ENCODE data around the gene LRRIQ4.

Gene LRRIQ4

DNA sequence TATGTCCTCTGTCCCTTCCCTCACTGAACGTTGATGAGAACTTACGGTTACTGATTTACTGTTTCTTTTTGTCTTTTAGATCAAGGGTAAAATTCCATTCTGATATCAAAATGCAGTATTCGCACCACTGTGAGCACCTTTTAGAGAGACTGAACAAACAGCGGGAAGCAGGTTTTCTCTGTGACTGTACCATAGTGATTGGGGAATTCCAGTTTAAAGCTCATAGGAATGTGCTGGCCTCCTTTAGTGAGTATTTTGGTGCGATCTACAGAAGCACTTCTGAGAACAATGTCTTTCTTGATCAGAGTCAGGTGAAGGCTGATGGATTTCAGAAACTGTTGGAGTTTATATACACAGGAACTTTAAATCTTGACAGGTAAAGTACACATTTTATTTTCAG lies 38.5 kb upstream of the LRRIQ4 start:
- Histone ChIP-seq H3K36me3 (ENCODE audit: control insufficient read depth in 2 of 2, insufficient read depth in 1 of 2, low read length in 2 of 2) (peaks cover 3 to 48% of the 10 kb centered on the region in 2 experiments), H3K27ac (ENCODE audit: extremely low read depth, low read depth, low read length) (no peak overlapping the region), H3K9me3 (ENCODE audit: control insufficient read depth, insufficient read depth, low read depth, low read length) (no peaks in the 10 kb centered on the region), H3K4me1 (ENCODE audit: control insufficient read depth, insufficient read depth, low read length) (no peaks in the 10 kb centered on the region), H3K4me3 (ENCODE audit: low read depth, low read length) (peak overlapping the region; percentile 93)
- TF ChIP-seq ZNF501 (tag by site-specific recombination; IDR thresholded peaks at IDR 0.05) (no peak), ZNF513 (tag by site-specific recombination; IDR thresholded peaks at IDR 0.05) (no peak), ZNF639 (tag by site-specific recombination; IDR thresholded peaks at IDR 0.05) (no peak), ZNF510 (tag by site-specific recombination; IDR thresholded peaks at IDR 0.05; ENCODE audit: insufficient replicate concordance) (no peak), ZNF140 (tag by site-specific recombination; IDR thresholded peaks at IDR 0.05) (no peak), ZNF664 (tag by site-specific recombination; IDR thresholded peaks at IDR 0.05) (no peak), ZNF10 (tag by site-specific recombination; IDR thresholded peaks at IDR 0.05) (no peak), HOXA7 (CRISPR knock-in tag; IDR thresholded peaks at IDR 0.05; ENCODE audit: borderline replicate concordance) (no peak), ATF2 (tag by site-specific recombination; IDR thresholded peaks at IDR 0.05; ENCODE audit: low read depth) (no peak), ZNF654 (tag by site-specific recombination; IDR thresholded peaks at IDR 0.05; ENCODE audit: low read depth) (no peak), ZNF555 (tag by site-specific recombination; conservative IDR thresholded peaks at IDR 0.05) (no peak)
- TF ChIP-seq, protein P1, sequence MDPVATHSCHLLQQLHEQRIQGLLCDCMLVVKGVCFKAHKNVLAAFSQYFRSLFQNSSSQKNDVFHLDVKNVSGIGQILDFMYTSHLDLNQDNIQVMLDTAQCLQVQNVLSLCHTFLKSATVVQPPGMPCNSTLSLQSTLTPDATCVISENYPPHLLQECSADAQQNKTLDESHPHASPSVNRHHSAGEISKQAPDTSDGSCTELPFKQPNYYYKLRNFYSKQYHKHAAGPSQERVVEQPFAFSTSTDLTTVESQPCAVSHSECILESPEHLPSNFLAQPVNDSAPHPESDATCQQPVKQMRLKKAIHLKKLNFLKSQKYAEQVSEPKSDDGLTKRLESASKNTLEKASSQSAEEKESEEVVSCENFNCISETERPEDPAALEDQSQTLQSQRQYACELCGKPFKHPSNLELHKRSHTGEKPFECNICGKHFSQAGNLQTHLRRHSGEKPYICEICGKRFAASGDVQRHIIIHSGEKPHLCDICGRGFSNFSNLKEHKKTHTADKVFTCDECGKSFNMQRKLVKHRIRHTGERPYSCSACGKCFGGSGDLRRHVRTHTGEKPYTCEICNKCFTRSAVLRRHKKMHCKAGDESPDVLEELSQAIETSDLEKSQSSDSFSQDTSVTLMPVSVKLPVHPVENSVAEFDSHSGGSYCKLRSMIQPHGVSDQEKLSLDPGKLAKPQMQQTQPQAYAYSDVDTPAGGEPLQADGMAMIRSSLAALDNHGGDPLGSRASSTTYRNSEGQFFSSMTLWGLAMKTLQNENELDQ (tag by site-specific recombination; IDR thresholded peaks at IDR 0.05; ENCODE audit: low read depth): no peak
- TF ChIP-seq, protein P2, sequence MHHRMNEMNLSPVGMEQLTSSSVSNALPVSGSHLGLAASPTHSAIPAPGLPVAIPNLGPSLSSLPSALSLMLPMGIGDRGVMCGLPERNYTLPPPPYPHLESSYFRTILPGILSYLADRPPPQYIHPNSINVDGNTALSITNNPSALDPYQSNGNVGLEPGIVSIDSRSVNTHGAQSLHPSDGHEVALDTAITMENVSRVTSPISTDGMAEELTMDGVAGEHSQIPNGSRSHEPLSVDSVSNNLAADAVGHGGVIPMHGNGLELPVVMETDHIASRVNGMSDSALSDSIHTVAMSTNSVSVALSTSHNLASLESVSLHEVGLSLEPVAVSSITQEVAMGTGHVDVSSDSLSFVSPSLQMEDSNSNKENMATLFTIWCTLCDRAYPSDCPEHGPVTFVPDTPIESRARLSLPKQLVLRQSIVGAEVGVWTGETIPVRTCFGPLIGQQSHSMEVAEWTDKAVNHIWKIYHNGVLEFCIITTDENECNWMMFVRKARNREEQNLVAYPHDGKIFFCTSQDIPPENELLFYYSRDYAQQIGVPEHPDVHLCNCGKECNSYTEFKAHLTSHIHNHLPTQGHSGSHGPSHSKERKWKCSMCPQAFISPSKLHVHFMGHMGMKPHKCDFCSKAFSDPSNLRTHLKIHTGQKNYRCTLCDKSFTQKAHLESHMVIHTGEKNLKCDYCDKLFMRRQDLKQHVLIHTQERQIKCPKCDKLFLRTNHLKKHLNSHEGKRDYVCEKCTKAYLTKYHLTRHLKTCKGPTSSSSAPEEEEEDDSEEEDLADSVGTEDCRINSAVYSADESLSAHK (tag by site-specific recombination; IDR thresholded peaks at IDR 0.05): no peak
- TF ChIP-seq, protein P3, sequence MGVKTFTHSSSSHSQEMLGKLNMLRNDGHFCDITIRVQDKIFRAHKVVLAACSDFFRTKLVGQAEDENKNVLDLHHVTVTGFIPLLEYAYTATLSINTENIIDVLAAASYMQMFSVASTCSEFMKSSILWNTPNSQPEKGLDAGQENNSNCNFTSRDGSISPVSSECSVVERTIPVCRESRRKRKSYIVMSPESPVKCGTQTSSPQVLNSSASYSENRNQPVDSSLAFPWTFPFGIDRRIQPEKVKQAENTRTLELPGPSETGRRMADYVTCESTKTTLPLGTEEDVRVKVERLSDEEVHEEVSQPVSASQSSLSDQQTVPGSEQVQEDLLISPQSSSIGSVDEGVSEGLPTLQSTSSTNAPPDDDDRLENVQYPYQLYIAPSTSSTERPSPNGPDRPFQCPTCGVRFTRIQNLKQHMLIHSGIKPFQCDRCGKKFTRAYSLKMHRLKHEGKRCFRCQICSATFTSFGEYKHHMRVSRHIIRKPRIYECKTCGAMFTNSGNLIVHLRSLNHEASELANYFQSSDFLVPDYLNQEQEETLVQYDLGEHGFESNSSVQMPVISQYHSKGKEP (tag by site-specific recombination; IDR thresholded peaks at IDR 0.05): no peak
- TF ChIP-seq, protein P4, sequence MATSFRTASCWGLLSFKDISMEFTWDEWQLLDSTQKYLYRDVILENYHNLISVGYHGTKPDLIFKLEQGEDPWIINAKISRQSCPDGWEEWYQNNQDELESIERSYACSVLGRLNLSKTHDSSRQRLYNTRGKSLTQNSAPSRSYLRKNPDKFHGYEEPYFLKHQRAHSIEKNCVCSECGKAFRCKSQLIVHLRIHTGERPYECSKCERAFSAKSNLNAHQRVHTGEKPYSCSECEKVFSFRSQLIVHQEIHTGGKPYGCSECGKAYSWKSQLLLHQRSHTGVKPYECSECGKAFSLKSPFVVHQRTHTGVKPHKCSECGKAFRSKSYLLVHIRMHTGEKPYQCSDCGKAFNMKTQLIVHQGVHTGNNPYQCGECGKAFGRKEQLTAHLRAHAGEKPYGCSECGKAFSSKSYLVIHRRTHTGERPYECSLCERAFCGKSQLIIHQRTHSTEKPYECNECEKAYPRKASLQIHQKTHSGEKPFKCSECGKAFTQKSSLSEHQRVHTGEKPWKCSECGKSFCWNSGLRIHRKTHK (tag by site-specific recombination; IDR thresholded peaks at IDR 0.05): no peak
- ChIA-PET POLR2A (interaction anchor here (2.6 kb wide), 1 partner anchor 38 kb away, joined by 6 read pairs; the partner anchor contains the start of genes LRRC34 and LRRIQ4), CTCF (interaction anchor here (0.6 kb wide), 1 partner anchor 704 kb away, joined by 4 read pairs; no protein-coding TSS in a partner anchor)

Measured in HEK293 (cell line).